GM19463 (cell line): ENCODE results near the gene MOV10L1.
"Not testable (repeated sequence)": the region's sequence is repeated elsewhere in the genome, so short reads cannot be mapped to it uniquely, and the experiment has no call there.

Source experiments
- ATAC-seq: cut with Tn5 transposase; IDR thresholded peaks from one replicate; pipeline ENCODE4 v1.9.1; 2021; ENCODE audit warnings: mild to moderate bottlenecking, moderate library complexity; ENCODE audit not compliant: unreplicated experiment

MOV10L1 gene

DNA sequence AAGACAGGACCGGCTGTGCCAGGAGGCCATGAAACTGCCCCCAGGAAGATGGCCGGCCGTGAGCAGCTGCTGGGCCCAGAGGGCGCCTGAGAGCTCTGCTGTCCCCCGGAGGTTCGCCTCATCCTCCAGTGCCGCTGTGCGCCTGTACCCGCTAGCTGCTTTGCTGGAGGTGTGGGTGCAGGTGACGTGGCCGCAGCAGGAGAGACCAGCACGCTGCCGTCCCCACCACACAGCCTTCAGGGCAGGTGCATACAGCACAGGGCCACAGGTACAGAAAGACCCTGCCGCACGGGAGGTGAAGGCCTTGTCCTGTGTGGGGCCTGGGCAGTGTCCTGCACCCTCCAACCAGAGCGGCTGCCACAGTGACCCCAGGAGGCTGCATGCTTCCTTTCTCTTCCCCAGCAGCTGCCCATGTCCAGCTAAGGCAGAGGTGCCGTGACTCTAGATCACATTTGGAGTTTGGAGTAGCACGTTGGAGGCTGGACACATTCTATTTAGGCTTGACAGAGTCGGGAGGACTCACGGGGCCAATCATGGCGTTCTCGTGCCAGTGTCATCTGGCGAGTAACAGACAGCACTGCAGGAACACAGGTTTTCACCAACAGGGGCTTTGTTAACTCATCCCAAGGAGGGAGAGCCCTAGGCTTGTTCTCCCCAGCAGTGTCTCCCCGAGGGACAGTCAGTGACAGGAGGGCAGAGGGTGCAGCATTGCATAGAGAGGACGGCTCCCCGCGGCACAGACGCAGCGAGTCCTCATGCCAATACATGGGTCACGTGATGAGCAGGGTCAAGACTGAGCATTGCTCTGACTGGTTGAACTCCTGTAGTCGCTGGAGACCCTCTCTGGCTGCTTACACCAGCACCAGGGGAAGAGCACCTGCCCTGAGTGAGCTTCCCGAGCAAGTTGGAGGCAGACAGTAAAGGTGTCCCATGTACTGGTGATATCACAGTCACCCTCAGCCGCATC is 62.0 kb downstream of the MOV10L1 start:
- no peak for ATAC-seq

GRCh38 chr22:50153056-50153755 is 63.4 kb downstream of the MOV10L1 start:
- no peak for ATAC-seq

- no peak for ATAC-seq
Observed at GRCh38 chr22:50153756-50154140, 63.9 kb downstream of the MOV10L1 start.

DNA sequence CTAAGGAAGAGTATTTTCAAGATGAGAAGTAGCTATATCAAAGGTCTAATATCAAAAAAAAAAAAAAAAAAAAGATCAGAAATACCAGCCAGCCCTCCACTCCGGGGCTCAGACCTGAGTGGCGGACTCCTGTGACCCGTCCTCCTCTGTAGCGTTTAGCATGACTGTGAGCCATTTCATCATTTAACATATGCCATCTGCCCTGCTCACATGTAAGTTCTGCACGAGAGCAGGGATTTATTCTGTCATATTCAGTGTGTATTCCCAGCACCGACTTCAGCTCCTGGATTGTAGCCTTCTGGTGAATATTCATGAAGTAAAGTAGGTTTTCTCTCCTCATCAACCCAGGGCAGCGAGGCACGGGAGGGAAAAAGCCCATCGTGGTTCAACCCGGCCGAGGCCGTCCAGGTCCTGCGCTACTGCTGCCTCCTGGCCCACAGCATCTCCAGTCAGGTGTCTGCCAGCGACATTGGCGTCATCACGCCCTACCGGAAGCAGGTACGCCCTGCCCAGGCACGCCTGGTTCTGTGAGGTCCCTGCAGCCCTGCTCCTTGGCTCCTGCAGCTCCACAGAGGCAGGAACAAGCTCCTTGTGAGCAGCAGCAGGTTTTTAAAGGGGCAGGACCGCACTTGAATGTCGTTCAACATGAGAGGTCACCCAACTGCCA is 68.0 kb downstream of the MOV10L1 start:
- ATAC-seq: no peak

DNA sequence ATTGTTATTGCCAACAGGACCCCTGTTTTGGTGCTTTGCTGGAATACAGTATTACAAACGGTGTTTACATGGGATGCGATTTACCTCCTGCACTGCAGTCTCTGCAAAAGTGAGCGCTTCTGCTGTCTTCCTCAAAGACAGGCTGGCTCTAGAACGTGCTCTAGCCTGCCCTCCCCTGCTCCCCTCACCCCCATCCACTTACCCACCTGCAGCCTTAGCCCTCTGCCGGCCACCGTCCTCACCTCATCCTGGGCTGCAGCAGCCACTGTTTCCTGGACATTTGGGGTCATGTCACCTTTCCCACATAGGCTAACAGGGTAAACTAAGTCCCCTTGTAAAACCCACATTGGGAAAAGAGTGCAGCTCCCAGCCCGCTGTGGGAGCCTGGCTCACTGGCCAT is 71.1 kb downstream of the MOV10L1 start:
- ATAC-seq: no peak

- no peak for ATAC-seq
Observed at GRCh38 chr22:50161508-50162390, 71.9 kb downstream of the MOV10L1 start.

DNA sequence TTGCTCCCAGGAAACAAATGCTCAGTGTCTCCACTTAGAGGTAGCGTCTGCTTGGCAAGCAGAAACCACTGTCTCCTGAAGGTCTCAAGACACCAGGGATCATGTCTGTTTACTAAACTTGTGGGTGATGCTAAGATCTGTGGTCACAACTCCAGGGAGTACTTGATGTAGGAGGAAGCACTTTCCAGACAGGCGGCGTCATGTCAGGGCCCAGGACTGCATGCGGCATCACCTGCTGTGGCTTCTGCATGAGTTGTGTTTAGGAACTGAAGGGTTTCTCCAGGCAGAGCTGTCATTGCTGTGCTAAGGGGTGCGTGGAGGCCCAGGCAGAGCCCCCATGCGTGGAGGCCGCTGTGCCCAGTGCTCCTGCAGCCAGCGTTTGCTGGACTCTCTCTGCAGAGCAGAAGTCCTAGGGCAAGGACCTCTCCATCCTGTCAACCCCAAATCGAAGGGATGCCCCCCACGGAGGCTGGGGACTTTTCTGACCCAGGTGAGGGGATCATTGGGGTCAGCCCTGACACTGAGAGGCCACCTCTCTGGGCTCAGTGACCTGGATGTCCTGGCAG is 72.7 kb downstream of the MOV10L1 start:
- ATAC-seq: no peak

DNA sequence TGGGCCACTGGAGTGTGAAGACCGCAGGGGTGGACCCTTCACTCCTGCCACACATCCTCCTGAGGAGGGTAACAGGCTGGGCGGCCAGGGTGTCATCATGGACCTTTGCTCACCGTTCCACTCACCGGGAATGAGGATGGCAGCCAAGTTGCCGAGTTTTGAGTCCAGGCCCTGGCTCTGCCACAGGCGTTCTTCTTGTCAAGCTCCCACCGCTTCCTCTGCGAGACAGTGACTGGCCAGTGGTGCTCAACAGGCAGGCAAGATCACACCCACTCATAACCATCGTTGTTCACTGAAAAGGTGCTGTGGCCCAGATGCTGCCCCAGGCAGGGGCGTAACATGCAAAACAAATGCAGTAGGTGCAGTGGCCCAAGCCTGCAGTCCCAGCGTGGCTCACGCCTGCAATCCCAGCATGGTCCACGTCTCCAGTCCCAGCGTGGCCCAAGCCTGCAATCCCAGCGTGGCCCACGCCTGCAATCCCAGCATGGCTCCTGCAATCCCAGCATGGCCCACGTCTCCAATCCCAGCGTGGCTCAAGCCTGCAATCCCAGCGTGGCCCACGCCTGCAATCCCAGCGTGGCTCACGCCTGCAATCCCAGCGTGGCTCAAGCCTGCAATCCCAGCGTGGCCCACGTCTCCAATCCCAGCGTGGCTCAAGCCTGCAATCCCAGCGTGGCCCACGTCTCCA is 75.8 kb downstream of the MOV10L1 start:
- no peak for ATAC-seq

DNA sequence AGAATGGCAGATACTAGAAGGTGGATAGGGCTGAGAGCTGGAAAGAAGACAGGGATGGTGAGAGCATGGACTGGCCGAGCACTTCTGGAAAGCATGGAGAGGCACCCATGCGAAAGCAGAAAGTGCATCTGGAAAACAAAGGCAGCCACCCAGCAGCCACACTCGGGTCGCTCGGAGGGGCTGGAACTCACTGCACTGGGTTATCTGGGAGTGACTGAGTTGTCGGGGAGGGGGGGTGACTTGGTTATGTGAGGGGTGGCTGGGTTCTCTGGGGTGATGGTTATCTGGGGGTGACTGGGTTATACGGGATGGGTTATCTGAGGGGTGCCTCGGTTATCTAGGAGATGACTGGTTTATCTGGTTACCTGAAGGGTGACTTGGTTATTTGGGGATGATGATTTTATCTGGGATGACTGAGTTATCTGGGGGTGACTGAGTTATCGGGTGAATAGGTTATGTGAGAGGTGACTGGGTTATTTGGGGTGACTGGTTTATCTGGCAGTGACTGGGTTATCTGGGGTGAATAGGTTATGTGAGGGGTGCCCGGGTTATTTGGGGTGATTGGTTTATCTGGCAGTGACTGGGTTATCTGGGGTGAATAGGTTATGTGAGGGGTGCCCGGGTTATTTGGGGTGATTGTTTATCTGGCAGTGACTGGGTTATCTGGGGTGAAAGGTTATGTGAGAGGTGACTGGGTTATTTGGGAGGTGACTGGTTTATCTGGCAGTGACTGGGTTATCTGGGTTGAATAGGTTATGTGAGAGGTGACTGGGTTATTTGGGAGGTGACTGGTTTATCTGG is 78.1 kb downstream of the MOV10L1 start:
- no peak for ATAC-seq

GRCh38 chr22:50168490-50169180 is 78.8 kb downstream of the MOV10L1 start:
- ATAC-seq: not testable (repeated sequence)

DNA sequence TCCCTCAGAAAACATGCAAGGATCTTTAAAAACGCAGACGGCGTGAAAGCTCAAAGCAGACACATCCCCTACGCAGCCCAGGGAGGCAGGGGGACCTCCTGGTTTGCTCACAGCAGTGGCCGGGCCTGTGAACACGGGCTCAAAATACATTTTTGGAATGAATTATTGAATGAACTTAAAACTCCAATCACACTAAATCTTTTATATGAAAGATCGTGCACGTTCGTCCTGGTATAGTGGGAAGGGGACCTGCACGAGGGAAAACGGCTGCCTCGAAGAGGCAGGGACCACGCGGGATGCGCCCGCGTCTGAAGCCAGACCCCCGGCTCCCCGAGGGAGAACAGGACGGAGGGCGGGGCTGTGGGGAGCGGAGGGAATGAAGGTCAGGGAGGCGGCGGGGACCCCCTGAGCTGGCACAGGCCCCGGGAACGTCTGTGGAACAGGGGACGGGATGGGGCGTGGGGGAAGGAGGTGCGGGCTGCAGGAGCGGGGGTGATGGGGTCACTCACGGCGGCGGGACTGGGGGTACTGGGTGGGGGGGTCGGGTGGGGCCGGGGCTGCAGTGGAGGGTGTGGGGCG is 79.5 kb downstream of the MOV10L1 start:
- ATAC-seq: no peak

GRCh38 chr22:50169774-50170341 is 80.1 kb downstream of the MOV10L1 start:
- ATAC-seq: no peak

DNA sequence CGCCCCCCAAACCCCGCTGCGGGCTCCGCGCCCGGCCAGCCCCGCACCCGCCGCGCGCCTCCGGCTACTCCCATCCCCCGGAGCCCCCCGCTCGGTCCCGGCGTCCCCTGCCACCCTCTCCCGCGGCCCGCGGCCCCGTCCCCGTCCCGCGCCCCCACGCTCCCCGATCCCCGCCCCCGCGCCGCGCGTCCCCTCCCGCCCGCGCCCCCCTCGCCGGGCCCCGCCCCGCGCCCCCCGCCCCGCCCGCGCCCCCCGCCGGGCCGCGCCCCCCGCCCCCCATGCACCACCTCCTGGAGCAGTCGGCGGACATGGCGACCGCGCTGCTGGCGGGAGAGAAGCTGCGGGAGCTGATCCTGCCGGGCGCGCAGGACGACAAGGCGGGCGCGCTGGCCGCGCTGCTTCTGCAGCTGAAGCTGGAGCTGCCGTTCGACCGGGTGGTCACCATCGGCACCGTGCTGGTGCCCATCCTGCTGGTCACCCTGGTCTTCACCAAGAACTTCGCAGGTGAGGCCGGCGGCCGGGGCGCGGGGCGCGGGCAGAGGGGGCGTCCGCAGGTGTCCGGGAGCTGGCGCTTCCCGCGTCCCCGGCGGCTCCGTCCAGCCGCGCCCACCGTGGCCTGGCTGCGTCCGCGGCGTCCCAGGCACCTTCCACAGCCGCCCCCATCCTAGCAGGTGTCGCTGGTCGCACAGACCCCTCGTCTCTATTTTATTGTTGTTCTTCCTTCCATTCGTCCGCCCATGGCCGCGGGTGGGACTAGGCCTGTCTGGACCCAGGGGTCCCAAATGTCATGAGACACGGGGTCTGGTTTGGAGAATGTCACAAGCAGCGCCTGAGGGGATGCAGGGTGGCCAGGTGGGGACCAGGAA is 80.9 kb downstream of the MOV10L1 start, which contains the start of gene PANX2:
Gene PANX2, plus strand, starts transcription at position 279 of the 866 bp plus-strand sequence. Its CDS starts 0 bp downstream, at position 279.
- ATAC-seq: no peak

DNA sequence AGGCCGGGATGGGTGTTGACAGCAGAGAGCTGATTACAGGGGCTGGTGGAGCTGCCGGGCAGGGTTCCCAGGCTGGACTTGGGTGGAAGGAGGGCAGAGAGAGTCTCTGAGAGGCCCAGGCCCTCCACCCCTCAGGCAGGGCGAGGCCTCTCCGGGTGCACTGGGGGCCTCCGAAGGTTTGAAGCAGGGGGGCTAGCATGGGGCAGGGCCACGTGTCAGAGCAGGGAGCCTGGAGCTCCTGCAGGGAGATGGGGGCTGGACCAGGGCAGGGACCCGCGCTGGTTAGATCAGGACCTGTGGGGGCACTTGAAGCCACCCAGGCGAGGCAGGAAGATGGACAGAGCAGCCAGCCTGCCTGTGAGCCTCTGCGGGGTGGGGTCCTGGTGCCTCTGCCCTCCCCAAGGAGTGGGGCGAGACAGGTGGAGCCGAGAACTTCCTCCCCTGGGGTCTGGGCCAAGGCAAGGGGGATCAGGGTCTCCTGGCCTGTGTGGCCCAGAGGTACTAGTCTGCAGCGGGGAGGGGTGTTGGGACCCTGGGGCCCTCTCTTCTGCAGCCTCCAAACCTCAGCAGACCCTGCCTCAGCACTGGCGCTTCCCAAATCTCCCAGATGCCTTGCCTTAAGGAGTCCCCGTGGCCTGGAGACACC is 81.6 kb downstream of the MOV10L1 start:
- ATAC-seq: no peak

DNA sequence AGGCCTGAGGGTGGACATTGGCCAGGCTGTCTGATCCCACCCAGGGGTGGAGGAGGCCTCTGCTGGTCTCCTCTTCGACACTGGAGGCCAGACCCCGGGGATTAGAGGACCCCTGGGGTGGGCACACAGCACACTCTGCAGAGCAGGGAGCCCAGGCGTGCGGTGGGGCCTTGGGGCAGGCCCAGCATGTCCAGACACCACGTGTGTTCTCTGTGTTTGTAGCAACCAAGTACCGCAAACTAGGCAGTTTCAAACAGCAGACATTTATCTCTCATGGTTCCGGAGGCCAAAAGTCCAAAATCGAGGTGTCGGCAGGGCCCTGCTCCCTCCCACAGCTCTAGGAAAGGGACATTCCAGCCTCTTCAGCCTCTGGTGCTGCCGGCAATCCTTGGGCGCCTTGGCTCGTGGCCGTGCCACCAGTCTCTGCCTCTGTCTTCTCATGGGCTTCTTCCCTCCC is 82.2 kb downstream of the MOV10L1 start:
- no peak for ATAC-seq
